NB4 (cell line): ENCODE results near the gene ARL10.

ENCODE experiments used
- DNase-seq: peaks from one replicate; pipeline ENCODE4 v3.0.0; 2010; ENCODE audit warnings: low read depth
- H3K4me3 ChIP-seq: one replicate; pipeline ENCODE4 v1.5.1; 2011; ENCODE audit warnings: mild to moderate bottlenecking, low read depth, low read length, moderate library complexity
- CTCF ChIP-seq: IDR thresholded peaks from one replicate; pipeline ENCODE4 v1.5.1; 2012; ENCODE audit warnings: low read depth, low read length
- MAX ChIP-seq: IDR thresholded peaks from 2 replicates; pipeline ENCODE4 v1.6.1; 2011; ENCODE audit warnings: low read depth, low read length
- MYC ChIP-seq: IDR thresholded peaks from 2 replicates; pipeline ENCODE4 v1.6.1; 2011; ENCODE audit warnings: low read depth, low read length
- POLR2A ChIP-seq: IDR thresholded peaks from 2 replicates; pipeline ENCODE4 v1.6.1; 2011; ENCODE audit warnings: mild to moderate bottlenecking; ENCODE audit not compliant: insufficient read length; ENCODE audit errors: extremely low read depth

ARL10 gene

GRCh38 chr5:176415952-176416924, 51.0 kb downstream of the ARL10 start, which contains the start of gene CLTB:
TSS of gene CLTB (minus strand) at chr5:176416539. CDS start at chr5:176416363, 176 bp downstream.
- peak within 1 kb of the TSS; percentile 54 for H3K4me3 ChIP-seq
- peak; percentile 64 for TF ChIP-seq MYC
- TF ChIP-seq MAX = peak; percentile 73
- TF ChIP-seq POLR2A = peak; percentile 32
- peak; percentile 6 for TF ChIP-seq CTCF
- DNase-seq = peak; percentile 88

- no peak for DNase-seq
- H3K4me3 ChIP-seq = peak overlapping the region; percentile 42
- no peak for TF ChIP-seq POLR2A
- TF ChIP-seq MYC = no peak
- TF ChIP-seq MAX = no peak
- no peak for TF ChIP-seq CTCF
Observed at GRCh38 chr5:176416965-176417364, 51.7 kb downstream of the ARL10 start.

- H3K4me3 ChIP-seq = no peak overlapping the region
Observed at GRCh38 chr5:176418251-176418650, 53.0 kb downstream of the ARL10 start.

GRCh38 chr5:176420086-176420485, 54.8 kb downstream of the ARL10 start:
- no peak for DNase-seq

More at GRCh38 chr5:176418251-176418650, 53.0 kb downstream of the ARL10 start:
- TF ChIP-seq CTCF (no peak), MAX (no peak), MYC (no peak), POLR2A (no peak)
- DNase-seq = no peak

GRCh38 chr5:176420972-176421544, 55.8 kb downstream of the ARL10 start:
- TF ChIP-seq MAX (no peak), CTCF (no peak)
- H3K4me3 ChIP-seq = no peak overlapping the region
- DNase-seq = no peak

More at GRCh38 chr5:176420086-176420485, 54.8 kb downstream of the ARL10 start:
- no peak for TF ChIP-seq MYC
- no peak for TF ChIP-seq CTCF
- no peak for TF ChIP-seq MAX
- TF ChIP-seq POLR2A = no peak
- H3K4me3 ChIP-seq = no peak overlapping the region
